NCI-H2107 treated with DMSO at 0.1 percent for 48 hours (cell line): ENCODE results near the gene CNTN3.

Experiments used
- DNase-seq: peaks from one replicate; lab custom pipeline; 2025; ENCODE audit not compliant: unreplicated experiment; lab: John Stamatoyannopoulos, UW

The CNTN3 gene

DNA sequence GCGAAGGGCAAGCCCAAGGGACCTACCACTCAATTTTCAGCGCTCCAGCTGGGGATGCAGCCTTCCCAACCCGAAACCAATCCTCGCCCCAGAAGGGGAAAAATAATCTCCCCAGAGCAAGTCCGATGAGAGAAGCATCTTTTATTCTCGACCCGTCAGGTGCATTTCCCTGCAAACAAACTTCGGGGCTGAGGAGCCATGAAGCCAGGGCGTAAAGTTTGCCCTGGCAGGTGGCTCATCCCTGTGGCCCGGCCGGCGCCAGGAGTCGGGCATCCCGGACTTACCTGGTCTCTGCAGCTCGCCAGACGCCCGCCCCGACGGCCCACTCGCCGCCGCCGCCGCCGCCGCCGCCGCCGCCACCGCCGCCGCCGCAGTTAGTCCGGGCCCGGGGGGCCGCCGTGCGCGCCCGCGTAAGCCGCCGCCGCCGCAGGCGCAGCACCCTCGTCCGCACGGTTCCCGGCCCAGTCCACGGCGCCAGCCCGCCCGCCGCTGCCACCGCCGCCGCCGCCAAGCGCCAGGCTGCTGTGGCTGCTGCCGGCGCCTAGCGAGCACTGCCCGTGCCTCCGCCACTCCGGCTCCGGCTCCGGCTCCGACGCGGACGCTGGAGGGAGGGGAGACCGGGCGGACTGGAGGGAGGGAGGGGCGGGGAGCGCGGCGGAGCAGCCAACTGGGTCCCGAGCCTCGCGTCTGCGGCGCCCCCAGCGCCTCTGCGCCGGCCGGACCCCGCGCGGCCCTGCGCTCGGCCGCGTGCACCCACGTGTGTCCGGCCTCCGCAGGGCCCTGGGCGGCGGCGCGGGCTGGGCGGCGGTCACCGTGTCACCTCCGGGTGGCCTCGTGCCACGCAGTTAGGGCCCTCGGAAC is at the start of gene CNTN3:
Gene CNTN3 (minus strand): TSS at position 553 of the 861 bp plus-strand sequence. CDS start 93,547 bp downstream, outside the sequence.
- no peak for DNase-seq

DNA sequence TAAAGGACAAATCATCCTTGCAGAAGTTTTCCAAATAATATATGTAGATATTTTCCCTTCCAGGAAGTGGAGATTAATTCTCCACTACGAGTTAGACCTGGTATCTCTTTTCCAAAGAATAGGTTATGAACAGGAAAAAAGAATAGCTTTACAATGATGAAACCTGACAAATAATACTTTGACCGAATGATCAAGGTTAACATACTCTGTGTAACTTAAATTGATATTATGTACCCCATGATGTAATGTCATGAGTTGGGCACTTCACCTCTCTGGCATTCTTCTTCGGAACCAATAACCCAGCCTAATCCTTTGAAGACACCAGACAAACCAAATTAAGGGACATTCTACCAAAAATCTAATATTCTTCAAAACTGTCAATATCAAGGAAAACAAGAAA is 48.7 kb upstream of the CNTN3 start:
- no peak for DNase-seq

DNA sequence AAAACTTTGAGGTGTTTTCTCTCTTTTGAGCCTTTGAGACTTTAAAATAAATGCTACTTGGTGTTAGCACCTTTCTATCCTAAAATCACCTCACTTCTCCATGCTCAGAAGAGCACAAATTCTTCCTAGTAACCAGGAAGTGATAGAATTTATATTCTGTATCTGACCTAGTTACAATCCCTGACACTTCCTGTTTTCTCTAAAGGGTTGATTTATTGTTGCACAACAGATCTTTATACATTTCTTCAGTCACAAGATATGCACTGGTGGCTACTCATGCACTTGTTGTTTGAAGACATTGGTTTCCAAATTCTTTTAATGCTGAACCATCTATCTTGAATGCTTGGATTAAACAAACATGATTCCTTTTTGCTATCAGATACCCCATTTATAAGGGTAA is 47.2 kb upstream of the CNTN3 start:
- DNase-seq, result no peak

DNA sequence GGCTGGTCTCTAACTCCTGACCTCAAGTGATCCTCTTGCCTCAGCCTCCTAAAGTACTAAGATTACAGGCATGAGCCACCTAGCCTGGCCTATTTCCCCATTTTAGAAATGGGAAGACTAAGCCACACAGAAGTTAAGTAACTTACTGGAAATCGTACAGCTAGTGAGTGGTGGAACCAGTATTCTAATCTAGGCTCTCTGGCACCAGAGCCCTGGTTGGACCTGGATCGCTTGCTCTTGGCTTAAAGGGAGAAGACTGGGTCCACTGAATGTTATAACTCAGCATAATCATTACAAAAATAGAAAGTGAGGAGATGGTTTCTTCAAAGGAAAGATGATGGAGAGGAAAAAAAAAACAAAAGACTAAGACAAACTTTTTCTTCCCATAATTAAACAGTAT is 37.4 kb upstream of the CNTN3 start:
- no peak for DNase-seq

DNA sequence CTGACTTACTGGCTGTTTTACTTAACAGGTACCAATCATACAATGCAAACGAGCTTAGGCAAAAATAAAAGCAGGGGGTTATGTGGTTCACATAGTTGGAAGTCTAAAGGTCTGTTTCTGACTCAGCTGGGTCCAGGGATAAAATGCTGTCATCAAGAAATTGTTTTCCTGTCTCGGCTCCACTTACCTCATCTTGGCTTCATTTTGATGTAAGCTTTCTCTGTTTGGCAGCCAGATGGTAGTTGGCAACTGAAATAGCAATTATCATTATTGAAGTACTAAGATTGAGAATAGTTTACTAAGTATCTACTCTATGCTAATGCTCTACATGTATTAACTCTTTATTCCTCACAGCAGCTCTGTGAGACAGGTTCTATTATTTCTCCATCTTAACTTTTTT is 36.8 kb upstream of the CNTN3 start:
- DNase-seq, result no peak

DNA sequence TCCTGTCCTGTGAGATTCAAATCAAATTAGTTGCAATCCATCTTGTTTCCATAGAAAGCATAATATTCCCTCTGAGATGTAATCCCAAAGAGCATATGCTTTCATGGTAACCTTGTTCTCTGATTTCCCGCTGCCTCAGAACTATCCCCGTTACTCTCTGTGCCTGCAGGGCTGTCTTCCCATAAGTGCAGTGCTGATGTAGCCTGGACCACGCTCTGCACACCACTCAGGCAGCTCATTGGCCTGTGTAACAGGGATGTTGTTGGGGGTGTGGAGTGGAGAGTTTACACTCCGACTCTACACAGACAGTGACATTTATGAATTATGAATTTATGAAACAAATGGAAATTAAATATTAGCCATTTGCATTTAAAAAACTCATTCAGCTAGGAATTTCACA is 33.6 kb upstream of the CNTN3 start:
- DNase-seq, result no peak

DNA sequence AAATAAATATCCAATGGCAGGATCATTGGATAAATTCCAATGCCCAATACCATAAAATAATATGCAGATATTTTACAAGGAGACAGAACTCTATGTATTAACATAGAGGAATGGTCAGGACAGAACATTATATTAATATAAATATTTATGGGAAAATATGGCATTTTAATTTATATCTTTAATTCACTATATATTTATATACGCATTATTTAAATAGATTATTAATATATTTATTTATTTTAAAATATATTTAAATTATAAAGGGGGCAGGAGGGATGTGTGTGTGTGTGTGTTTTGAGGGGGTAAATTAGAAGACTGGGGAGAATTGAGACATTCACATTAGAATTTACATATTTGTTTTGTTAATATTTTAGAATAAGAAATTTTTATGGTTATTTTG is 31.6 kb upstream of the CNTN3 start:
- DNase-seq, result no peak

DNA sequence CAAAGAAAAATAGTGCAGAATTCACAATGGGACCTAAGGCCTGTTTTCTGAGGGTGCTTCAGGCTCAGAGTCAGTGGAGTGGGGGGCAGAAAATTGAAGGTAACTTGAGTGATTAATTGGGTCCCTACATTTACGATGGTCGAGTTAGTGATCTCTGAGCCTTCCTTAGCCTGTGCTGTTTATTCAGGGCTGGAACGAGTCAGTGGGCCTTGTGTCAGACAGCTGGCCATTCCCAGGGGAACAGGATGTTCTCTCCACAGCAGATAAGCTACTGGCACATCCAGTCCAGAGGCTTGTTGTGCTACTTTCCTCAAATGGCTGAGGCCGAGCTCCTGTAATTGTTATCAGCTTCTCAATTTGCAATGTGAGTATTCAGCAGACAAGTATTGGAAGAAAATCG is 29.2 kb upstream of the CNTN3 start:
- DNase-seq, result no peak

DNA sequence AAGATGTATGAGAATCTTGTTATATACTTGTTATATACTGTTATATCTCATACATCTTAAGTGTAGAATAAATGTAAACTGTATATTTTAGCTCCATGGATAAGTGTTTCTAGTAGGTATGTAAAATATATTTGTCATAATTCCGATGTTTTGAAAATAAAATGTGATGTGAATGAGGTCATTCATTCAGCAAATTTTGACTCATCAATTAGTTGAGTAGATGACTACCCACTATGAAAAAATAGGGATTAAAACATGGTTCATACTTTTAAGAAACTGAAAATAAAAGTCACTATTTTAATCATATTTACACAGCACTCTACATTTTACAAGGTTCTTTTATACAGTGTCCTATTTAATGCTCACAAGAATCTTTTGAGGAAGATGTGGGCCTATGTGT is 28.4 kb upstream of the CNTN3 start:
- no peak for DNase-seq

DNA sequence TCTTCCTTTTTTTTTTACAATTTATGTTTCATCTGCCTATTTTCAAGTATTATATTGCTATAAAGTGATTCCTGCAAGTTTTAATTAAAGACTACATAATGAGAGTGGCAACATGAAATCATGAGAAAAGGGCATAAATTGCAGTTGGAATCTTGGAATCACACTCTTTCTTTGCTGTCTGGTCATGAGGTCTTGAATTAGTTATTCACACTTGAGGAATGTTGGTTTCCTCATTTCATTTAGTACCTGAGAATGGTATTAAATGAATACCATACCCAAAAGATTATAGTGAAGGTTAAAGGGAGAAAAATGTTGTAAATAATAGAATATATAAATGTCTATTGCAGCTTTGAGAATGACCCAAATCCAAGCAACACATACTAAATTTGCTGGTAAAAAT is 25.8 kb upstream of the CNTN3 start:
- DNase-seq, result no peak

DNA sequence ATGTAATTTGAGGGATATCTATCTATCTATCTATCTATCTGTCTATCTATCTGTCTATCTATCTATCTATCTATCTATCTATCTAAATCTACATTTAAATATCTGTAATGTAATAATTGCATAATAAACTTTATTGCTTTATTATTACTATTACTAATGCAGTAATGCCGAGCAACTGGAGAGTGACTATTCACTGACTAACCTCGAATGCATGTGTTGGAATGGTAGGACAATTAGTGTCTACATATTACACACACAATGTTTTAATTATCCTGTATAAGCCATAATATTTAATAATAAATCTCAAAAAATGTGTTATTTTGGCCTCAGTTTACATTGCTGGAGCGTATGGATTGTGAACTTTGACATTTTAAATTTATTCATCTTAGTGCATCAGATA is 25.2 kb upstream of the CNTN3 start:
- DNase-seq, result no peak

DNA sequence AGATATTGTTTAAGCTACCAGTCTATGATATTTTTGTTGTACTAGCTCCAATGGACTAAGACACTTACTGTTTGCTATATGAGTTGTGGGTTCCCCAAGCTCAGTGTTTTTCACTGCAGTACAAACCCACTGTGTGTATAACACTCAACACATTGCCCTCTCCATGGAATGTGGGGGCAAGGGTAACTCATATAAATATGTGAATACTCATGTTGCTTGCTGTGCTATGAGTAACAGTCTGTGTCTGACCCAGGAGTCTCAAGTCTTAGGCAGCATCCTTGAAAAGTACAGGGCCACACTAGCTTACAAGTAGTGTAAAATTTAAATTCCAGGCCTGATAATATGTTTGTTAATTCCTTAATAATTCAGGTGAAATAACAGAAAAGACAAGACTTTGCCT is 22.5 kb upstream of the CNTN3 start:
- DNase-seq, result no peak

DNA sequence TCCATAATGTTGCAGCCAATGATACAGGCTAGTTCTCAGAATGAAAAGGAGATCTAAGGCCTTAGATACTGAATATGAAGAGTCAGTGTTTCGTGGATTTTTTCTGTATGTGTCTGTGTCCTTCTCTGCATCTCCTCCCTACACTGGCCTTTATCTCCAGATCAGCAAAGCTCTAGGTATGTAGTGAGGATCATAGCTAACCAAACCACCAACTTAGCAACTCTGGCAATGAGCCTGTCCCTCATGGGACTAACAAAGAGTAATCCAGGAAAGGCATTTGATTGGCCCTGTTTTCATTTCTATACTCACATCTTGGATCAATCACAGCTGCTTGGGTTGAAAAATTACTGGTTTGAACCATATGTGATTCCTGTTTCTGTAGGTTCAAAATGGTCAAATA is 18.6 kb upstream of the CNTN3 start:
- no peak for DNase-seq

DNA sequence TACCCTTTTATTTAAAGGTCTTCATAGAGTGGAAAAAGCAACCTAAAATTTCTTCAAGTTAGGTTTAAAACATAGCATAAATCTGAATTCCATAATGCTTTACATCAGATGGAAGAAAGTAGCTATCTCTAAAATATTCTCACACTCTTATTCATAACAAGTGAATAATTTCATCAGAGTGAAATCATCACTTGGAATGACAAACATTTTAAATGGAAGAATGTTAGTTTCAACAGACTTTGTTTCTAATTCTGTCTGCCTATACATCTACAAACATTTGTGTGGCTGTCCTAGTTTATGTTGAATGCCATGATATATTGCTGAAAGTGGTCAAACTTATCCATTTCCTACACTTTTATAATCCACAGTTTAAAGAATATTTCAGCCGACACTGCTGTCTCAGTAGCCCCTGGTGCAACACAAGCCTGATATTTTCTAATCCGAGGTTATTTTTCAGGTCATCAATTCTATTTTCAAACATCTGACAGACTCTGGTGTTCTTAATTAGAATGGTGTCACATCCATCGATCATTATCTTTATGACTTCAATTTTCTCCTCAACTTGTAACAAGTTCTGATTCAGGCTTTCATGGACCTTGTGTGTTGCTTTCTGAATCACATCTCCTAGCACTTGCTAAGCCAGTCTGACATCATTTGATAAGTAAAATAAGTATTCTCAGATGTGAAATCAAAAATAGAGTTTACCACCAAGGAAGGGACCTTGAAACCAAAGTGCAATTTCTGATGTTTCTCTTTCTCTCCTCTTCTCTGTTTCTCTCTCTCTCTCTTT is 17.1 kb upstream of the CNTN3 start:
- DNase-seq, result no peak

DNA sequence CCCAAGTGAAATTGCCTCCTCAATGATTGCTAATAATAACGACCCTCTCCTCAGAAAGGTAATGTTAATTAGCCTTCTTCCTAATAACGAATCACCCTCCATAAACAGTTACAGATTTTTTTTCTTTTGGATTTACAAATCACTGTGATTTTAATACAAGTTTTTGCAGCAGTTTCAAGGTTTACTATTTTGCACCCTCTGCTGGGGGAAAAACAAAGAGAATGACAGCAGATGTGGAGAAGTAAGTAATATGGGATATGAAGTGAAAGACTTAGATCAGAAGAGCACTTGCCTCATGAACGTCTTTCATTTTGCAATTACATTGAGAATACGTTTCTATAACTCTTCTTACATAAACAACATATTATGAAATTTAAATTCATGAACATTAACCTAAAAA is 16.1 kb upstream of the CNTN3 start:
- no peak for DNase-seq

DNA sequence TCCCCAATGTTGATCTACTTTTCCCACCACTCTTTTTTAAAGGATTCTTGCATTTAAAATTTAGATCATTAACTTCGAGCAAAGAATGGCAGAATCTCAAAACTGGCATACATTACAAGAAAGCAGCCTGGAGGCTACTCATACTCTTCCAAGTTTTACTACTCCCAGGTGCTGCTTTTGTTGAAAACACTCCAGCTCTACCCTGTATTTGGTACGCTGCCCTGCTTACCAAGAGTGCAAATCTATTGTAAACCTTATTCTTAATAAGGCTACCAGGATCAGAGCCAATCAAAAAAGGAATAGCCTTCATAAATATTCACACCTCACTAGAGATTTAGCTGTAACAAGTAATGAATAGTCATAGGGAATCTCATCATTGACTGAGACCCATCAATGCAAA is 11.6 kb upstream of the CNTN3 start:
- DNase-seq, result no peak

DNA sequence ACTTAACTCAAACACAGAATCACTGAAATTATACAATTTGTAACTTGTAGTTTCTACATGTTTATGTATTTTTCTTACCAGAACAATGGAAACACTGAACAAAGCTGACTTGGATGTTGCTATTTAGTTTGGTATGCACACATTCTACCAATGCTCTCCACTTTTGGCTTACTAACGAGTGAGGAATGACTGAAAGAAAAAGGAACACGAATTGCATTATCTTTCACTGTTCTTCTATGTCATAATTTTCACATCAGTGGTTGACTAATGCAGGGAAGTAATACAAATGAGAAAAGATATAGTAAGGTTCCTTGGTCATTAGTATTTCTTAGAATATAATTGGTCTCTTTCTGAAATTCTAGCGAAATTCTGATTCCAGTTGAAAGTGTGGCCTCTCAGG is 9.8 kb upstream of the CNTN3 start:
- no peak for DNase-seq

DNA sequence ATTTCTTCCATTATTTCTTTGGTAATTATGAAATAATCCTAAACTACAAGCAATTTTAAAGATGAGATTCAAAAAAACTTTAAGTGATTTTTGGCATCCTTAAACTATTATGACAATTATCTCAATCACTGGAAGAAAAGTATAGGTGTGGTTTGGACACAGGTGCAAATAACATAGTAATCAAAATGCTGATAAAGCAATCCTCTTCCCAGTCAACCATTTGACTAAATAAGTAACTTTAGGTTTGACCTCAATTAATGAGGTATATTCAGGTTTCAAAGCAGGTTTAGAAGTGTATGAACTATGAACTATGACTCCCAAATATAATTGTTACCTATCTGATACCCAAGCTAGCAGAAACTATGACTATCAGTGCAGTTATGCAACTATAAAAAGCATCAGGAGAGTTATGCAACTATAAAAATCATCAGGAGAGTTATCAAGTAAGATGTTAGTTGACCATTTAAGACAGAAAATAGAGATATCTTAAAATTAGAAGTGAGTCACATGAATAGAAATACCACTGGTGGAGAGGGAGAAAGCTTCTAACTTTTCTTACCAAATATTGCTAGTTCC is 8.9 kb upstream of the CNTN3 start:
- DNase-seq, result no peak

DNA sequence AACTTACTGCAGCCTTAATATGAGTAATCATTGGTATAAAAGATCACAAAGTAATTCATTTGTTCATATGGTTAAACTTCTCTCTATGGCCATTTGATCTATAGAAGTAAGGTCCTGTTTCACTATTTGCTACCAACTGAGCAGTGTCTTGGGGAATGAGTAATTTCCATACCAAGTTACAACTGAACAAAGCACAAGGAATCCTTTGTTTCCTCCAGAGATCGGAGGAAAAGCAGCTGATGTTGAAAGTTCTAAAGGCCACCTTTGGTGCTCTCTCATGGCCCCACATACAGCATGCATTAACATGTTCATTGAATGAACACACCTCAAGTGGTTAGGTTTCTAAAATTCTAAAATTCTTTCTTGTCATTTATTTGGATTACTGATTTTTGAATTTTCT is 7.1 kb upstream of the CNTN3 start:
- no peak for DNase-seq

DNA sequence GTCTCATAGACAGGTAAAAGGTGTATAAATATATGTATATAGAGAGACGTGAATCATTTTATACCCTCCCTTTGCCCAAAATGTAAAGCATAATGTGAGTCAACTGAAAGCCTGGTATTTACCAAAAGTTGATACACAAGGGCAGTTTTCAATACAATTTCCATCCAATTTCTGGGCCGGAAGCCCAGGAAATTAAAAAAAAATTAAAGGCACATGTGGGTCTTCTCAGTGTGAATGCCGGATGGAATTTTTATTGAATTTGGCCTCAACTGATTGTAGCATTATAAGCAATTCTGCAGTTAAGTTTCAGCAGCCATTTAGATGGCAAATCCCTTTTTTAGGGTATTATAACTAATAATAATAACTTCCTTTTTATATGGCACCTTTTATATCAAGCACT is 3.3 kb upstream of the CNTN3 start:
- no peak for DNase-seq

DNA sequence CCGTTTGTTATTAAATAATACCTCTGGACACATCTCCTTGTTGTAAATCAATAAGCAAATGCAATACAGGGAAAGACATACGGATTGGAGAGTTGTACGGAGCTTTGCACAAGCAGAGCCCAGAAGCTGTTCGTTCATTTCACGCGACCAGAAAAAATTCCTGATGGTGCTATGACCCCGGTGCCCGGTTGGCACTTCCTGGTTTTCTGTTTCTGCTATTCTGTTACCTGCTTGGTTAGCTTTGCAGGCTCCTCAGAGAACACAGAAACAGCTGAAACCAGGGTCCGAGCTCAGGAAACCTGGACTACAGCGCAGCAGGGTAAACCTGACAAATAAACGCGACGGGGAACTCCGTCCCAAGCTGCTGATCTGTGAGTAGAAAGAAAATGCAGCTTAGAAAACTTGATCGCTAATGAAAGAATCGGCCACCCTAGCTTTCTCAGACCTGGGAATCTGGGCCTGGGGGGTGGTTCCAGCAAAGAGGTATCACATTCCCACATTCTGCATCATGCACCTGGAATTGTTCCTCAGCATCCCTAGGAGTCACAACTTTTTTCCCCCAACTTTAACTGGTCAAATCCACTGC is 845 bp downstream of the CNTN3 start:
- DNase-seq, result no peak

DNA sequence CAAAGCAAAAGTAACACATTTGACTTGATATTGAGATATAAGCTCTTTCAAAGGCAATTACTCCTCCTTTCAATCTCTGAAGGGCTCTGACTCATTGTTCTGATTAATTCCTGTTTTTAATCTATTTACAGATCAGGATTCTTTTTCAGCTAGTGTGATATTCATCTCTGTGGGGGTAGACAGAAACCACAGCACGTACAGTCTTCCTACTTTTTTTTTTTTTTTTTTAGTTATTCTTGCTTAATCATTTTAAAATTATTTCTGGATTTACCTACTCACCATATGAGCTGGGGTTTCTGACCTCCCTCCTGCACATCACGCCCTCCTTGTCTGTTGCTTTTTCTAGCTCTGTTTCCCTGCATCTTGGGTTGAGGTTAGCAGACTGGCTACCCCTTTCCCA is 1.4 kb downstream of the CNTN3 start:
- peak; percentile 9 for DNase-seq
